GM21515 (cell line): ENCODE data around the gene NHEJ1.
"Not testable (repeated sequence)": the region's sequence is repeated elsewhere in the genome, so short reads cannot be mapped to it uniquely, and the experiment has no call there.

Source experiments
- ATAC-seq: cut with Tn5 transposase; IDR thresholded peaks from one replicate; pipeline ENCODE4 v1.9.1; 2021; ENCODE audit not compliant: unreplicated experiment

NHEJ1 gene

GRCh38 chr2:219160186-219161017, at the start of gene NHEJ1:
Gene NHEJ1, minus strand, starts transcription at chr2:219160815. Its CDS starts 2,453 bp downstream, at chr2:219158362.
- peak; percentile 88 for ATAC-seq

GRCh38 chr2:219209236-219210195, 48.9 kb upstream of the NHEJ1 start:
- no peak for ATAC-seq

GRCh38 chr2:219207884-219208740, 47.5 kb upstream of the NHEJ1 start:
- ATAC-seq, result no peak

- no peak for ATAC-seq
Observed at GRCh38 chr2:219207134-219207883, 46.7 kb upstream of the NHEJ1 start.

- ATAC-seq, result peak; percentile 96
Observed at GRCh38 chr2:219206328-219207133, 45.9 kb upstream of the NHEJ1 start, which contains the start of gene ZFAND2B. Gene ZFAND2B, plus strand, starts transcription at chr2:219206782. Its CDS starts 206 bp downstream, at chr2:219206988.

- ATAC-seq, result no peak
Observed at GRCh38 chr2:219205981-219206327, 45.3 kb upstream of the NHEJ1 start.

GRCh38 chr2:219205165-219205538, 44.5 kb upstream of the NHEJ1 start:
- ATAC-seq, result no peak

- no peak for ATAC-seq
Observed at GRCh38 chr2:219204425-219205164, 44.0 kb upstream of the NHEJ1 start.

- ATAC-seq, result not testable (repeated sequence)
Observed at GRCh38 chr2:219201331-219201730, 40.7 kb upstream of the NHEJ1 start.

GRCh38 chr2:219200502-219201326, 40.1 kb upstream of the NHEJ1 start:
- not testable (repeated sequence) for ATAC-seq

- ATAC-seq, result no peak
Observed at GRCh38 chr2:219199470-219200211, 39.0 kb upstream of the NHEJ1 start.

GRCh38 chr2:219198974-219199373, 38.4 kb upstream of the NHEJ1 start:
- no peak for ATAC-seq

GRCh38 chr2:219197388-219197787, 36.8 kb upstream of the NHEJ1 start:
- ATAC-seq, result no peak

GRCh38 chr2:219186754-219187456, 26.3 kb upstream of the NHEJ1 start:
- ATAC-seq, result no peak

GRCh38 chr2:219184121-219184520, 23.5 kb upstream of the NHEJ1 start:
- ATAC-seq, result no peak

- no peak for ATAC-seq
Observed at GRCh38 chr2:219183151-219183772, 22.6 kb upstream of the NHEJ1 start.
